HEK293 (cell line): ENCODE measurements around the gene PSD4.

Experiments used
- CTCF ChIA-PET: fragments of 350-600 bp; formaldehyde crosslinking; extraction: SDS; loops from one replicate; lab custom pipeline; 2021; ENCODE audit warnings: antibody characterized with exemption; lab: Yijun Ruan, JAX
- POLR2A ChIA-PET: fragments of 300-600 bp; formaldehyde crosslinking; extraction: SDS; loops from one replicate; lab custom pipeline; 2020; ENCODE audit warnings: antibody characterized with exemption, inconsistent platforms; lab: Yijun Ruan, JAX
- H3K27ac ChIP-seq: fragments of 200-500 bp; sonication (Bioruptor generic); 2 replicates; pipeline ENCODE4 v1.5.1; 2014; ENCODE audit warnings: low read depth, low read length, control low read depth, inconsistent platforms; ENCODE audit errors: extremely low read depth
- H3K36me3 ChIP-seq, 2 experiments: fragments of 200-500 bp in 1 of 2; sonication (Bioruptor generic) in 1 of 2; 1 replicate in 1 of 2; 2 replicates in 1 of 2; pipeline ENCODE4 v1.5.1; 2014 to 2017; ENCODE audit warnings: inconsistent platforms in 2 of 2, low read length in 2 of 2; ENCODE audit not compliant: control insufficient read depth in 2 of 2, insufficient read depth in 1 of 2
- H3K4me1 ChIP-seq: fragments of 200-500 bp; sonication (Bioruptor generic); 2 replicates; pipeline ENCODE4 v1.5.1; 2014; ENCODE audit warnings: mild to moderate bottlenecking, low read length, inconsistent platforms; ENCODE audit not compliant: control insufficient read depth, insufficient read depth
- H3K4me3 ChIP-seq: 2 replicates; pipeline ENCODE4 v1.5.1; 2011; ENCODE audit warnings: low read depth, mild to moderate bottlenecking, control low read depth, low read length, moderate library complexity
- H3K9me3 ChIP-seq: fragments of 200-500 bp; sonication (Bioruptor generic); 2 replicates; pipeline ENCODE4 v1.5.1; 2014; ENCODE audit warnings: low read depth, low read length, inconsistent platforms; ENCODE audit not compliant: control insufficient read depth, insufficient read depth
- HIC1 ChIP-seq: fragments of 450-650 bp; formaldehyde crosslinking; IDR thresholded peaks from 2 replicates; pipeline ENCODE4 v1.5.1; 2016; ENCODE audit warnings: missing biosample characterization, missing genetic modification characterization
- KLF8 ChIP-seq: fragments of 450-650 bp; formaldehyde crosslinking; IDR thresholded peaks from 2 replicates; pipeline ENCODE4 v1.5.1; 2016; ENCODE audit warnings: missing biosample characterization, missing genetic modification characterization
- PRDM6 ChIP-seq: fragments of 450-650 bp; formaldehyde crosslinking; IDR thresholded peaks from 2 replicates; pipeline ENCODE4 v1.5.1; 2017; ENCODE audit warnings: missing biosample characterization, missing genetic modification characterization
- REST ChIP-seq: fragments of 450-650 bp; formaldehyde crosslinking; IDR thresholded peaks from 2 replicates; pipeline ENCODE4 v1.5.1; 2016; ENCODE audit warnings: missing biosample characterization, missing genetic modification characterization
- SETDB1 ChIP-seq: IDR thresholded peaks from one replicate; pipeline ENCODE4 v1.6.1; 2017; ENCODE audit warnings: mild to moderate bottlenecking, low read length, moderate library complexity, mixed read lengths; ENCODE audit not compliant: insufficient read length
- TCF7L2 ChIP-seq: IDR thresholded peaks from 2 replicates; pipeline ENCODE4 v1.6.1; 2011; ENCODE audit warnings: low read depth, mild to moderate bottlenecking, inconsistent platforms, low read length, moderate library complexity, borderline replicate concordance
- TRIM28 ChIP-seq: IDR thresholded peaks from 2 replicates; pipeline ENCODE4 v1.6.1; 2011; ENCODE audit warnings: low read length, control low read depth, borderline replicate concordance
- ZBTB17 ChIP-seq: fragments of 450-650 bp; formaldehyde crosslinking; IDR thresholded peaks from 2 replicates; pipeline ENCODE4 v1.5.1; 2016; ENCODE audit warnings: missing biosample characterization, missing genetic modification characterization
- ZBTB44 ChIP-seq: fragments of 450-650 bp; IDR thresholded peaks from 2 replicates; pipeline ENCODE4 v1.5.1; 2018; ENCODE audit warnings: missing biosample characterization, mild to moderate bottlenecking, missing genetic modification characterization
- ZBTB48 ChIP-seq: fragments of 450-650 bp; formaldehyde crosslinking; IDR thresholded peaks from 2 replicates; pipeline ENCODE4 v1.5.1; 2016; ENCODE audit warnings: missing biosample characterization, missing genetic modification characterization
- ZBTB6 ChIP-seq: fragments of 450-650 bp; formaldehyde crosslinking; IDR thresholded peaks from 2 replicates; pipeline ENCODE4 v1.5.1; 2017; ENCODE audit warnings: missing biosample characterization, missing genetic modification characterization
- ZIC2 ChIP-seq: fragments of 450-650 bp; formaldehyde crosslinking; IDR thresholded peaks from 2 replicates; pipeline ENCODE4 v1.5.1; 2016; ENCODE audit warnings: missing biosample characterization, missing genetic modification characterization
- ZNF335 ChIP-seq: fragments of 450-650 bp; formaldehyde crosslinking; conservative IDR thresholded peaks from 2 replicates; pipeline ENCODE4 v1.5.1; 2016; ENCODE audit warnings: missing biosample characterization, missing genetic modification characterization
- ZNF350 ChIP-seq: fragments of 450-650 bp; formaldehyde crosslinking; IDR thresholded peaks from 2 replicates; pipeline ENCODE4 v1.5.0; 2017; ENCODE audit warnings: missing biosample characterization, mild to moderate bottlenecking, missing genetic modification characterization
- ZNF354C ChIP-seq: fragments of 450-650 bp; formaldehyde crosslinking; IDR thresholded peaks from 2 replicates; pipeline ENCODE4 v1.5.1; 2016; ENCODE audit warnings: missing biosample characterization, missing genetic modification characterization, low read depth, borderline replicate concordance
- ZNF362 ChIP-seq: fragments of 450-650 bp; formaldehyde crosslinking; IDR thresholded peaks from 2 replicates; pipeline ENCODE4 v1.5.1; 2016; ENCODE audit warnings: missing biosample characterization, missing genetic modification characterization
- ZNF416 ChIP-seq: fragments of 450-650 bp; formaldehyde crosslinking; IDR thresholded peaks from 2 replicates; pipeline ENCODE4 v1.5.1; 2016; ENCODE audit warnings: missing biosample characterization, missing genetic modification characterization
- ZNF423 ChIP-seq: fragments of 450-650 bp; formaldehyde crosslinking; IDR thresholded peaks from 2 replicates; pipeline ENCODE4 v1.5.1; 2016; ENCODE audit warnings: missing biosample characterization, missing genetic modification characterization
- ZNF580 ChIP-seq: fragments of 450-650 bp; formaldehyde crosslinking; IDR thresholded peaks from 2 replicates; pipeline ENCODE4 v1.5.1; 2016; ENCODE audit warnings: missing biosample characterization, missing genetic modification characterization
- ZNF626 ChIP-seq: fragments of 450-650 bp; sonication (Bioruptor Pico); formaldehyde crosslinking; IDR thresholded peaks from 2 replicates; pipeline ENCODE4 v1.5.1; 2018; ENCODE audit warnings: missing biosample characterization, missing genetic modification characterization, inconsistent platforms

Gene PSD4

GRCh38 chr2:113141451-113141850 is 32.3 kb upstream of the PSD4 start:
- ChIA-PET POLR2A (interaction anchor here (0.7 kb wide), 1 partner anchor 58 kb away, joined by 3 read pairs; no protein-coding TSS in a partner anchor), CTCF (interaction anchor here (1.0 to 9.6 kb wide), 3 partner anchors 24 to 249 kb away, joined by 4 to 177 read pairs (median 8); no protein-coding TSS in a partner anchor)
- no peaks in the 10 kb centered on the region for H3K9me3 ChIP-seq
- H3K4me3 ChIP-seq = no peak overlapping the region
- TF ChIP-seq ZNF354C (tag by site-specific recombination) (no peak), ZBTB48 (tag by site-specific recombination) (no peak), ZNF350 (tag by site-specific recombination) (no peak), ZNF626 (tag by site-specific recombination) (no peak), SETDB1 (no peak), REST (tag by site-specific recombination) (no peak), ZNF580 (tag by site-specific recombination) (no peak), ZNF335 (tag by site-specific recombination) (no peak), ZNF416 (tag by site-specific recombination) (no peak), ZBTB6 (tag by site-specific recombination) (no peak), ZBTB44 (tag by site-specific recombination) (no peak), TCF7L2 (no peak)
- H3K36me3 ChIP-seq = no peaks in the 10 kb centered on the region
- H3K27ac ChIP-seq = no peak overlapping the region
- H3K4me1 ChIP-seq = no peaks in the 10 kb centered on the region

GRCh38 chr2:113142290-113142689 is 31.5 kb upstream of the PSD4 start:
- no peaks in the 10 kb centered on the region for H3K9me3 ChIP-seq
- POLR2A ChIA-PET = no interaction called here
- H3K36me3 ChIP-seq = no peaks in the 10 kb centered on the region
- no peak overlapping the region for H3K4me3 ChIP-seq
- no peaks in the 10 kb centered on the region for H3K4me1 ChIP-seq
- CTCF ChIA-PET = interaction anchor here (1.0 to 9.6 kb wide), 4 partner anchors 23 to 248 kb away, joined by 4 to 177 read pairs (median 6); no protein-coding TSS in a partner anchor
- H3K27ac ChIP-seq = no peak overlapping the region
- TF ChIP-seq PRDM6 (no peak), ZIC2 (tag by site-specific recombination) (no peak), HIC1 (no peak), ZNF626 (tag by site-specific recombination) (no peak), ZNF423 (tag by site-specific recombination) (no peak), ZNF362 (tag by site-specific recombination) (no peak), KLF8 (tag by site-specific recombination) (no peak), TRIM28 (no peak), ZBTB17 (no peak)
